ENCODE measurements around the gene TRAK2. TPM values are rescaled to one million over a fixed set of nuclear protein-coding genes. Genes with fewer than 3 reads are reported as not detected.
"Not testable (repeated sequence)": the region's sequence is repeated elsewhere in the genome, so short reads cannot be mapped to it uniquely, and the experiment has no call there.

TRAK2 gene
- total RNA-seq, 1 donor from 2014 or later: 53.8 TPM

DNA sequence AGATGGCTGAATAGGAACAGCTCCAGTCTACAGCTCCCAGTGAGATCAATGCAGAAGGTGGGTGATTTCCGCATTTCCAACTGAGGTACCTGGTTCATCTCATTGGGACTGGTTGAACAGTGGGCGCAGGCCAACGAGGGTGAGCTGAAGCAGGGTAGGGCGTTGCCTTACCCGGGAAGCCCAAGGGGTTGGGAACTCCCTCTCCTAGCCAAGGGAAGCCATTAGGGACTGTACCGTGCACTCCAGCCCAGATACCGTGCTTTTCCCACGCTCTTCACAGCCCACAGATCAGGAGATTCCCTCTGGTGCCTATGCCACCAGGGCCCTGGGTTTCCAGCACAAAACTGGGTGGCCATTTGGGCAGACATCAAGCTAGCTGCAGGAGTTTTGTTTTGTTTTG, 81.9 kb downstream of the TRAK2 start:
- DNase-seq (ENCODE audit: low spot score in 2 of 2); FAIRE-seq: not testable (repeated sequence)

DNA sequence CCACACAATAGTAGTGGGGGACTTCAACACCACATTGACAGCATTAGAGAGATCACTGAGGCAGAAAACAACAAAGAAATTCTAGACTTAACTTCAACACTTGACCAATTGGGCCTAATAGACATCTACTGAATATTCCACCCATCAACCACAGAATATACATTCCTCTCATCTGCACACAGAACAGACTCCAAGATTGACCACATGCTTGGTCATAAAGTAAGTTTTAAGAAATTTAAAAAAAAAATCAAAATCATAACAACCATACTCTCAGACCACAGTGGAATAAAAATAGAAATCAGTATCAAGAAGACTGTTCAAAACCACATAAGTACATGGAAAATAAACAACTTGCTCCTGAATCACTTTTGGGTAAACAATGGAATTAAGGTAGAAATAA, 85.1 kb downstream of the TRAK2 start:
- FAIRE-seq: no peak

DNA sequence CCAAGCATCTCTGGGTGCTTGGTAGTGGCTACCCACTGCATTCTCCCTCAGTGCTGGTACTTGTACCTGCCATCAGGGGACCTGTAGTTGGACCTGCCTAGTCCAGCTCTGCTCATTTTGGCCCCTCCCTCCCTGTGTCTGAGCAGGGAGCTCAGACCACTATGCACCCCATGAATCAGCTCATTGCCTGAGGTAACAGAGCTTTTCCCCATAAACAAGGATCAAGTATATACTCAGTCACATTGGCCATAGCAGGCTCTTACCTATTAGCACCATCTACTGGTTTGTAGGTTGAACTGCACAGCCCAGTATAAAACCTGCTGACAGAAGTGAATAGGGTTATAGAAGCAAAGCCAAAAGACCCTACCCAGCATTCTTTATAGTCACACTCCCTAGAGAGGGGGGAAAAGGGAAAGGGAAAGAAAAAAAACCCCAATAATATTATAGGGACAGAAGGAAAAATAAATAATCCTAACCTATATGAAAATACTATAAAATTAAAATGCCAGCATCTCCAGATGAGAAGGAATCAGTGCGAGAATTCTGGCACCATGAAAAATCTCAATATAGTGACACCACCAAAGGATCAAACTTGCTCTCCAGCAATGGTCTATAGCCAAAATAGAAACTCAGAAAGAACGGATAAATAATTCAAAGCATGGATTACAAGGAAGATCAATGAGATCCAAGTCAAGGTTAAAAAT, 87.2 kb downstream of the TRAK2 start:
- DNase-seq (ENCODE audit: low spot score in 2 of 2): no peak
- no peak for FAIRE-seq

More for the DNA sequence above, 85.1 kb downstream of the TRAK2 start:
- no peak for DNase-seq (ENCODE audit: low spot score in 2 of 2)

DNA sequence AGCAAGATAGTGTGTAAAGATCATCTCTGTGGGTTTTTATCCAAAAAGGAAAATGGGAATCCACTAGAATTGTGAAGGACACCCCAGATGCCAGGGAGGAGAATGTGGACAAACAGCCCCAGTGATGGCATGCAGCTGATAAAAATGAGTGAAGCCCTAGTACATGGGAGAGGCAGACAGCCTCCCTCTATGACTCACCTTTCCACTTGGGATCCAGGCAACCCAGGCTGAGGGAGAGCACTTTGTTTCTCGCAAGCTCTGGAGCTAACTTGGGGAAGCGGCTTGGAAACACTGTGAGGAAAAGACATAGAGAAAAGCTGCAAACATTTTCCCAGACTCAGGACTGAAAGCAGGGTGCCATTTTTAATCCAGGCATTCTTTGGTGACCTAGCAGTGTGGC, 88.9 kb downstream of the TRAK2 start:
- DNase-seq (ENCODE audit: low spot score in 2 of 2) (no peak), FAIRE-seq (no peak)

DNA sequence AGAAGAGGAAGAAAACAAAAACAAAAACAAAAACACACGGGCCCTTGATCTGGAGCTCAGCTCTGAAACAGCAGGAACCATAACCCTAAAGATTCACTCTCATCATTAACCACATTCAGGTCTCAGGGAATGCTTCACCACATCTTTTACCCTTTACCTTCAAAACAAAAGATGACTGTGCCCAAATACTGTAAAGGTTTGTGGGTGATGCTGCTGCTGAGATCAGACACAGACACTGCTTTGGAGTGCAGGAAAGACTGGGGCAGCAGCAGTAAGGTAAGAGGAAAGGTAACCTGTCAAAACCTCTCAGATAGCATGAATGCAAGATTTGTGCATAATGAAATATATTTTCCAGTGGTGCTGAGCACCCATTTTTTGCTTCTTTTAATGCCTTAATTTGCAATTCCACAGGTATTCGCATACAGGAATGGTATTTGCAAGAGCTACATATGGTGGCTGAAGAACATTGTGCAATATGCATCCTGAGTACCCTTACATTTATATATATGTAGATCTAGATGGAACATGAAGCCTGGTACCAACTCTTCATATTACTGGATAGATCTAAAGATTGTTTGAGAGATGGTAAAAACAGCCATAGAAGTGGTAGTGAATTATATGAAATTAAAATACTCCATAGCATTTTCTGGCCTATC, 90.1 kb downstream of the TRAK2 start:
- DNase-seq (ENCODE audit: low spot score in 2 of 2) (no peak), FAIRE-seq (no peak)

DNA sequence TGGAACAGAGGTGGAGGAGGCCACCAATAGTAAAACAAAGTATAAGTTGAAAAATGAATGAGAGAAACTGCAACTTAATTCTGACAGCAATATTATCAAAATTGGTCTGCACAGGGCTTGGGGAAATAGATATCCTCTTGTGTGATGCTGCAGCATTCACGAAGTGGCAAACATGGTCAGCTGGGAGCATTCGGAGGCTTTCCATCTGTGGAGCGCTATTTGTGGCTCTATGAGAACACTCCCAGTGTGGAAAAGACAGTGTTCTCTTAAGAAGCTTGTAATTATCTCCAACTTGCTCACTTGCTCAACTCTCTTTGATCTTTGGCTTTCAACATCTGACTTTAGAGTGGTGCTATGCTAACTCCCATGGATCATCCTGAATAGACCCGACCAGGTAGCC, 91.0 kb downstream of the TRAK2 start:
- DNase-seq (ENCODE audit: low spot score in 2 of 2) (no peak), FAIRE-seq (no peak)

DNA sequence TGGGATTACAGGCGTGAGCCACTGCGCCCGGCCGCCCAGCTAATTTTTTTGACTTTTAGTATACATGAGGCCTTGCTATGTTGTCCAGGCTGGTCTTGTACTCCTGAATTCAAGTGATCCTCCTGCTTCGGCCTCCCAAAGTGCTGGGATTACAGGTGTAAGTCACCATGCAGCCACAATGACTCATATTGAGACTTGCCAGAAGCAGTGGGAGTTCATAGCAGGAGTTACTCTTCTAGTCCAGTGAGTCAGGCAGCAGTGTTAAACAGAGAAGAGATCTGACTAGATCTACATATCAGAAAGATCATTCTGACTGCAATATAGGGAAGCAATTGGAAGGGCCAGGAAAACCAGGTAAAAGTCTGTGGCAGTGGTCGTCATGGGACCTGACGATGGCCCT, 92.6 kb downstream of the TRAK2 start:
- no peak for DNase-seq (ENCODE audit: low spot score in 2 of 2)
- FAIRE-seq: no peak

DNA sequence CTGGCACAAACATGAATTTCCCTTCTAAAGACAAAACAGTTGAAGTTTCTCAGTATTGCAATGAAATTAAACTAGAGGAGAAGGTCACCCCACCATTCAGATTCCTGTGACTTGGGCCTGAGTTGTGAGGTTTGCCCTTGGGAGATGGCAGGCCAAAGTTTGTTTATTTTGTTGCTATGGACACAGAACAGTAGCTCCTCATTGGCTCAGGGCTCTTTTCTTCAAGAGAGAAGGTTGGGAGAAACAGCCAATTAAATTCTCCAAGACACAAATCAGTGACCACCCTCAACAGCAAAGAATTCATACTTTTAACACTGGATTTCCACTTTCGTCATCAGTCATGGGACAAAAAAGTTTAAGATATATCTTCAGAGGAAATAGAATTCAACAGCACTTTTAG, 94.0 kb downstream of the TRAK2 start, which contains the start of gene FLACC1:
Gene FLACC1, minus strand, starts transcription at position 125 of the 400 bp plus-strand sequence. CDS start 5,941 bp downstream, outside the sequence.
- FAIRE-seq (no peak), DNase-seq (ENCODE audit: low spot score in 2 of 2) (peak; percentile 12 to 41)

DNA sequence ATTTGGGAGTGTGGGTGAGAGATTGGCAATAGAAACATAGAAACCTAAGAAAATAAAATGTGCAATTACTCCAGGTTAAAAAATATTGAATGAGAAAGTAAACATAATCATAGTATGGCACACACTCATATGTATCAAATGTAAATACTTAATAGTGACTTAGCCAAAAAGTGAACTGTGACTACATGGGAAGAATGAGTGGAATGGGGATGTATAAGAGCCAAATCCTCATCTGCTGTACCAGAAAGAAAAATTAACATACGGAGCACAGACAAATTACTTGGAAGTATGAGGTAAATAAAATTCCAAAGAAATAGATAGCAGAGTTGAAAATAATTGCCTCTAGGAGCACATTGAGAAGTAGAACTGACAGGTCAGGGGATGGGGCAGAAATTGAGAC, 98.1 kb downstream of the TRAK2 start:
- no peak for FAIRE-seq
- DNase-seq (ENCODE audit: low spot score in 2 of 2): no peak

DNA sequence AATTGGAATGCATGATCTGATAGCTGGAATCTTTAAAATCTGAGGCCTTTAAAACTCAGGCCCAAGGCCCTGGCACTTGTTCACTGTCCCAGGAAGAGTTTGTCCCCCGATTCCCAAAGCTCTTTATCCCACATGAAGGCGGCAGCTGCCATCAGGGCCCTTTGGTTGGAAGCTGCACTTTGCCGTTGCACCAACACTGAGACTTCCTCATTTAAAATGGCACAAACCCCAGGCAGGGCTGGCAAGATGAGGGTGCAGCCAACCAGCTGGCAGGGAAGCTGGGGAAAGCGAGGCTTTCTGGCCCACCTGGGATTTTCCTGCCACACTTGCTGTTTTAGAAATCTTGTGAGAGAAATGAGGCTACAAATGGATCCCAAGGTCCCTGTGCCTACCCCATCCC, 100.4 kb downstream of the TRAK2 start:
- DNase-seq (ENCODE audit: low spot score in 2 of 2) (no peak), FAIRE-seq (no peak)

DNA sequence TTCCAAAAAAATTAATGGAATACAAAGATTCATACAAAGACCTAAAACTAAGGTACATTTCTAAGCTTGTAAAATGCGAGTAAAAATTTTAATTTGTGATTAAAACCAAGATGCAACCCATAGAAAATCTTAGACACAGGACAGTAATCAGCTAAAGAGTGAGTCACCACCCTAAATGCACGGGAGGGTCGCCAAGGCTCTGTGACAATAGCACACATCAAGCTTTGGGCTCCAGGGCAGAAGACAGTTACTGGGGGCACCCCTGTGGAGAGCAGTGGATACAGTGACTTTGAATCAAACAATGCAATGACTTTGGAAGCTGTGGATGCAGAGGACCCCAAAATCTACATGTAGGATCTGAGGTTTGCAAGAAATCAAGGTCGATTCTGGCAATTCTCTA, 101.7 kb downstream of the TRAK2 start:
- FAIRE-seq (no peak), DNase-seq (ENCODE audit: low spot score in 2 of 2) (no peak)

DNA sequence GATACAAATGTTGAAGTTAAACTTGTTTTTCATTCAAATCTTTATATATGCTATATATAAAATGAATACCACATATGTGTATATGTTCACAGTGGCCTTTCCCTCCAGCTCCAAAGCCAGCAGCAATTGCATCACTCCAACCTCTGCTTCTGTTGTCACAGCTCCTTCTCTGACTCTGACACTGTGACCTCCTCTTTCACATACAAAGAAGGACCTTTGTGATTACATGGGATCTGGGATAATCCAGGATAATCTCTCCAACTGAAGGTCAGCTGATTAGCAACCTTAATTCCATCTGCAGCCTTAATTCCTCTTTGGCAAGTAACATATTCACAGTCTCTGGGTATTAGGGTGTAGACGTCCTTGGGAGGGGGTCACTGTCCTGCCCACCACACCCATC, 102.5 kb downstream of the TRAK2 start:
- no peak for FAIRE-seq
- no peak for DNase-seq (ENCODE audit: low spot score in 2 of 2)

DNA sequence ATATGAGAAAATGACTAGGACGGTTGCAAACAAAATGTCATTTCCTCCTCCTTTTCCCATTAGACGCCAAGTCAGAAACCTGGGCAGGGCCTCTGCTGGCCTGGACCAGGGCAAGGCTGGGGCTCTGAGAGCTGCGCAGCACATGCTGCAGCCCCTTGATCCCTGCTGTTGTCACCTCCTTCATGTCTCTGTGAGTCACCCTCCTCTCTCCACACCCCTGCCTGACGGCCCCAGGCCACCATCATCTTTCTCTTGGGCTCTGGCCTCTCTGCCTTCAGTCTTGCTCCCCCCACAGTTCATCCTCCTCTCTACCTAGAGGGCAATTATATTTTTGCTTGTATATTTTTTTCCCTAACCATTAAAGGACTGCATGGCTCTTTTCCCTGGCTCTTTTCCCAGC, 104.1 kb downstream of the TRAK2 start:
- no peak for DNase-seq (ENCODE audit: low spot score in 2 of 2)
- no peak for FAIRE-seq

DNA sequence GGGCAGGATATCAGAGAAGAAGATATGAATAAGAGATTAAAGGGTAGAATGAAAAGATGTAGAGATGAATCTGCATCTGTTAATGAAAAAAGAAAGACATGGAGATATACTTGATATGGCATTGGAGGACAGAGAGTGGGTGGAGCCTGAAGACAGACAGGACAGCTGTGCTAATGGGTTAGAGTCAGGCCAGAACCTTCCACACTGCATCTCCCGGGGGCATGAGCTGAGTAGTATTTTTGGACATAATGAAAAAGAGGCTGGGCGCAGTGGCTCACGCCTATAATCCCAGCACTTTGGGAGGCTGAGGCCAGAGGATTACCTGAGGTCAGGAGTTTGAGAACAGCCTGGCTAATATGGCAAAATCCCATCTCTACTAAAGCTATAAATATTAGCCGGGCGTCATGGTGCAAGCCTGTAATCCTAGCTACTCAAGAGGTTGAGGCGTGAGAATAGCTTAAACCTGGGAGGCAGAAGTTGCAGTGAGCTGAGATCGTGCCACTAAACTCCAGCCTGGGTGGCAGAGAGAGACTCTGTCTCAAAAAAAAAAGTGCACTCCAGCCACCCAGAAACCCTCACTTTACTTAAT, 105.5 kb downstream of the TRAK2 start:
- DNase-seq (ENCODE audit: low spot score in 2 of 2): no peak
- FAIRE-seq: no peak

DNA sequence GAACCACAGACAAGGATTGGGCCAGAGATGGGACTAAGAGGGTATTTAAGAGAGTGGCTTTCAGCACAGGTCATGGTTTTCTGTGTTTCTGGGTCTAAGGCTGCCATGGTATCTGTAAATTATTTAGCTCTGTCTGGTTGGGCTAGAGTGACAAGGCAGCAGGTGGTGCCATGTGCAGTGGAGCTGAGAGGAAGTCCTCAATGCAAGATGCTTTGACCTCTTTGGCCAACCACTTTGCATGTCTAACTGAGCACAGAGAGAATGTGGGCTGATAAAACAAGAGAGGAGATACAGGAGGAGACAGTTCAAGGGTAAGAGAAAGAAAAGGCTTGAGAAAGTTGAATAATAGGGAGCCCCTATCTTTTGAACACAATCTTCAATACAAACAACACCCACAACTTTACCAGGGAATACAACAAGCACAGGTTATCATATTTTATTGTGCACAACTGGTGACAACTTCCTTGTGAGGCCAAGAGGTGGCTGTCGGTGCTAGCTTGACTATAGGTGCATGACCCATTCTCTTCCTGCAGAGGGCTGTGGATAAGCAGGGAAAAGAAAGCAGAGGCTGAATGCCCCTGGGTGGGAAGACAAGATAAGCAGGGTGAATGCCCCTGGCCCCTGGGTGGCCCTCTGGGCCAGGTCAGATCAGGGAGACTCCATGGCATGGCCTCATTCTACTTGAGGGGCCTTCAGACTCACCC, 106.4 kb downstream of the TRAK2 start:
- FAIRE-seq: no peak

DNA sequence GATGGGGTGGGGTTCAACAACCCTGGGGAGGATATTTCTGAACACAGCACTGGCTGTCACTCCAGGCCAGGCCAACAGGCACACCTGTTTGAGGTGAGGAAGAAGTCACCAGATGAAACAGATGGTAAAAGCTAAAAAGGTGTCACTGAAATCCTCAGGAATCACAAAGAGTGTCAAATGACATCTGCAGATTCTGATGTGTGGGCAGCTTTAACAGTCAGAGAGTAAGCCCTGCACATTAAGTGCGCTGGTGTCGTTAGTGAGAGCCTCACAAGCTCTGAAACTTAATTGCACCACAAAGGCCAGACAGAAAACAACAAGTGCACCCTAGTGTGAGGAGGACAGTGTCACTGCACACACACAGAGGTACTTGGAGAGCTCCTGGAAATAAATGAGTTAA, 107.7 kb downstream of the TRAK2 start:
- DNase-seq (ENCODE audit: low spot score in 2 of 2) (no peak), FAIRE-seq (no peak)

More for the DNA sequence above, 106.4 kb downstream of the TRAK2 start:
- DNase-seq (ENCODE audit: low spot score in 2 of 2): no peak

DNA sequence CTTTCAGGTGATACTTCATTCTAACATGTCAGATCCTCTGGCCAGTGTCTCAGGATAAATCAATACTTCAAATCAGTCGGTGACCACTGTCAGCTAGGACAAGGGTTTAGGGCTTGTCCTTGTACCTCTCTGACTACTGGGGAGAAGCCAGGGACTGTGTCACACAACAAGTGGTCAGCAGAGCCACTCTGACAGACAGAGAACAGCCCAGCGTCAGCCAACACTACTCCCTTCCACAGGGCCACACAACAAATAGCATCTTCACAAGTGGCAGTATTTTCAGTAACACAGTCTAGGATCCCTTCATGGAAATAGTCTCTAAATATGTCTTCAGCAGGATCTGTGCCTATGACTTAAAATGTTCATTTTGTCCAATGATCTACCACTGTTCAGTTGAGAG, 108.3 kb downstream of the TRAK2 start:
- FAIRE-seq: no peak
- DNase-seq (ENCODE audit: low spot score in 2 of 2): no peak

DNA sequence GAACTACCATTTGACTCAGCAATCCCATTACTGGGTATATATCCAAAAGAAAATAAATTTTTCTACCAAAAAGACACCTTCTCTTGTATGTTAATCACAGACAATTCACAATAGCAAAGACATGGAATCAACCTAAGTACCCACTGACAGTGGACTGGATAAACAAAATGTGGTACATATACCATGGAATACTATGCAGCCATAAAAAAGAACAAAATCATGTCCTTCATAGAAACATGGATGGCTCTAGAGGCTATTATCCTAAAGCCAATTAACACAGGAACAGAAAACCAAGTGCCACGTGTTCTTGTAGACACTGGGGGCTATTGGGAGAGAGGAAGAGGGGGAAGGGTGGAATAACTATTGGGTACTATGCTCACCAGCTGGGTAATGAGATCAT, 121.8 kb downstream of the TRAK2 start:
- FAIRE-seq (no peak), DNase-seq (ENCODE audit: low spot score in 2 of 2) (no peak)

DNA sequence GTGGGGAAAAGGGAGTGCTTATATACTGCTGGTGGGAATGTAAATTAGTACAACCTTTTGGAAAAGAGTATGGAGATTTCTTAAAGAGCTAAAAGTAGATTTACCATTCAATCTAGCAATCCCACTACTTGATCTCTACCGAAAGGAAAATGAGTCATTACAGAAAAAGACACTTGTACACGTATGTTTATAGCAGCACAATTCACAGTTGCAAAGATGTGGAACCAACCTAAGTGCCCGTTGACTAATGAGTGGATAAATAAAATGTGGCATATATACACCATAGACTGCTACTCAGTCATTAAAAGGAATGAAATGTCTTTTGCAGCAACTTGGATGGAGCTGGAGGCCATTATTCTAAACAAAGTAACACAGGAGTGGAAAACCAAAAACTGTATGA, 123.6 kb downstream of the TRAK2 start:
- FAIRE-seq: no peak
- DNase-seq (ENCODE audit: low spot score in 2 of 2): no peak

Measured in frontal cortex (tissue), 4 donors.